Keratinocyte (primary cell): Measurements from ENCODE around the gene NPAS3. TPM values are rescaled to one million over a fixed set of nuclear protein-coding genes. Genes with fewer than 3 reads are reported as not detected.

ENCODE experiments used
- DNase-seq: peaks from one replicate; pipeline ENCODE4 v3.0.0-alpha.2; 2011; ENCODE audit warnings: low read depth, missing footprints, low spot score
- FAIRE-seq: peaks from 2 replicates; lab custom pipeline; 2011; peaks lifted over from hg19 to GRCh38; lab: Jason Lieb, UNC
- H2AFZ ChIP-seq: 2 replicates; pipeline ENCODE4 v1.6.0; 2012; ENCODE audit warnings: low read length, control low read depth, inconsistent platforms; ENCODE audit not compliant: control insufficient read depth
- H3K27ac ChIP-seq: 2 replicates; pipeline ENCODE4 v1.5.1; 2011; ENCODE audit warnings: low read length; ENCODE audit not compliant: control insufficient read depth, insufficient read depth
- H3K27me3 ChIP-seq: 3 replicates; pipeline ENCODE4 v1.6.0; 2011; ENCODE audit warnings: low read length; ENCODE audit not compliant: control insufficient read depth, insufficient read depth; ENCODE audit errors: extremely low read depth
- H3K36me3 ChIP-seq, 2 experiments: 2 replicates in 1 of 2; 3 replicates in 1 of 2; pipeline ENCODE4 v1.5.1; 2011; ENCODE audit warnings: low read length in 2 of 2, mild to moderate bottlenecking in 1 of 2; ENCODE audit not compliant: control insufficient read depth in 2 of 2, insufficient read depth in 2 of 2; ENCODE audit errors: extremely low read depth in 1 of 2
- H3K4me1 ChIP-seq: 3 replicates; pipeline ENCODE4 v1.5.1; 2011; ENCODE audit warnings: low read length; ENCODE audit not compliant: control insufficient read depth, insufficient read depth; ENCODE audit errors: extremely low read depth
- H3K4me2 ChIP-seq: 3 replicates; pipeline ENCODE4 v1.6.0; 2011; ENCODE audit warnings: low read depth, low read length; ENCODE audit not compliant: control insufficient read depth, insufficient read depth; ENCODE audit errors: extremely low read depth
- H3K4me3 ChIP-seq, 3 experiments: fragments of 200-600 bp in 1 of 3; sonication (generic) in 1 of 3; 2 replicates in 2 of 3; 3 replicates in 1 of 3; pipeline ENCODE4 v1.5.1; 2011 to 2016; ENCODE audit warnings: low read length in 3 of 3, mild to moderate bottlenecking in 3 of 3, control low read depth in 2 of 3, inconsistent platforms in 1 of 3, low read depth in 1 of 3, mixed read lengths in 1 of 3, mixed run types in 1 of 3, moderate library complexity in 1 of 3; ENCODE audit not compliant: control insufficient read depth in 2 of 3, insufficient read depth in 2 of 3; ENCODE audit errors: extremely low read depth in 1 of 3
- H3K79me2 ChIP-seq: 2 replicates; pipeline ENCODE4 v1.6.0; 2012; ENCODE audit warnings: low read length; ENCODE audit not compliant: control insufficient read depth, insufficient read depth
- H3K9ac ChIP-seq: 3 replicates; pipeline ENCODE4 v1.6.0; 2011; ENCODE audit warnings: low read length; ENCODE audit not compliant: control insufficient read depth, insufficient read depth; ENCODE audit errors: extremely low read depth
- H3K9me1 ChIP-seq: 3 replicates; pipeline ENCODE4 v1.6.0; 2011; ENCODE audit warnings: low read length; ENCODE audit not compliant: control insufficient read depth, insufficient read depth; ENCODE audit errors: extremely low read depth
- H3K9me3 ChIP-seq: 2 replicates; pipeline ENCODE4 v1.5.1; 2012; ENCODE audit warnings: low read depth, low read length; ENCODE audit not compliant: control insufficient read depth
- H4K20me1 ChIP-seq: 3 replicates; pipeline ENCODE4 v1.6.0; 2011; ENCODE audit warnings: low read length; ENCODE audit not compliant: control insufficient read depth, insufficient read depth; ENCODE audit errors: extremely low read depth
- CTCF ChIP-seq, 3 experiments: IDR thresholded peaks in 1 of 3; conservative IDR thresholded peaks in 1 of 3; optimal IDR thresholded peaks in 1 of 3; 2 replicates in 2 of 3; 3 replicates in 1 of 3; pipeline versions ENCODE3 to v1.5.1; 2011; ENCODE audit warnings: low read length in 3 of 3, mild to moderate bottlenecking in 3 of 3, moderate library complexity in 2 of 3, control low read depth in 1 of 3, inconsistent platforms in 1 of 3; ENCODE audit not compliant: insufficient read depth in 2 of 3; ENCODE audit errors: extremely low read depth in 1 of 3
- EZH2 ChIP-seq: IDR thresholded peaks from one replicate; pipeline ENCODE4 v1.6.1; 2012; ENCODE audit warnings: inconsistent platforms, mild to moderate bottlenecking, low read length, moderate library complexity
- dilution Hi-C: fragments of 300-500 bp; cut with MboI; formaldehyde crosslinking; loops from one replicate; pipeline ENCODE4 v1.7.0; 2020; ENCODE audit warnings: low sequenced_read_pairs; ENCODE audit not compliant: extremely low pct_ligation_motif_present
- polyA plus RNA-seq, 5 experiments: library from polyadenylated mRNA; depleted of rRNA in 3 of 5; stranded (reverse) in 3 of 5; stranded (forward) in 1 of 5; unstranded in 1 of 5; fragments of >200 nt; gene quantifications; 1 replicate in 1 of 5; 2 replicates in 3 of 5; 3 replicates in 1 of 5; pipeline versions ENCODE4 v1.2.1 to v1.2.3, GENCODE V29; 2011 to 2012; ENCODE audit warnings: missing spikeins in 2 of 5, low read depth in 1 of 5, low replicate concordance in 1 of 5

Gene NPAS3
- polyA plus RNA-seq, 1 donor (not counting 4 experiments of a cell fraction or from before 2014, with no cell fraction given): 0.07 TPM

- no peak for DNase-seq
- H3K4me1 ChIP-seq: peaks cover 4% of the 10 kb centered on the region
- H3K79me2 ChIP-seq: no peaks in the 10 kb centered on the region
- H4K20me1 ChIP-seq: no peaks in the 10 kb centered on the region
- H2AFZ ChIP-seq: no peak overlapping the region
- H3K9ac ChIP-seq: no peak overlapping the region
- H3K27me3 ChIP-seq: no peaks in the 10 kb centered on the region
- no peaks in the 10 kb centered on the region for H3K9me1 ChIP-seq
- TF ChIP-seq CTCF (optimal IDR thresholded peaks at IDR 0.05 in 1 of 3, IDR thresholded peaks at IDR 0.05 in 1 of 3, conservative IDR thresholded peaks at IDR 0.05 in 1 of 3; ENCODE audit: extremely low read depth in 1 of 3, insufficient read depth in 2 of 3, low read length in 3 of 3): no peak
- no peak for TF ChIP-seq EZH2
- no peak for FAIRE-seq
- H3K4me3 ChIP-seq: no peak overlapping the region
- H3K36me3 ChIP-seq: no peaks in the 10 kb centered on the region
- dilution Hi-C loops: no loop called here
- H3K27ac ChIP-seq: no peak overlapping the region
- H3K9me3 ChIP-seq: no peaks in the 10 kb centered on the region
- no peak overlapping the region for H3K4me2 ChIP-seq
Measured at GRCh38 chr14:33551963-33552362, 613.3 kb downstream of the NPAS3 start.

DNA sequence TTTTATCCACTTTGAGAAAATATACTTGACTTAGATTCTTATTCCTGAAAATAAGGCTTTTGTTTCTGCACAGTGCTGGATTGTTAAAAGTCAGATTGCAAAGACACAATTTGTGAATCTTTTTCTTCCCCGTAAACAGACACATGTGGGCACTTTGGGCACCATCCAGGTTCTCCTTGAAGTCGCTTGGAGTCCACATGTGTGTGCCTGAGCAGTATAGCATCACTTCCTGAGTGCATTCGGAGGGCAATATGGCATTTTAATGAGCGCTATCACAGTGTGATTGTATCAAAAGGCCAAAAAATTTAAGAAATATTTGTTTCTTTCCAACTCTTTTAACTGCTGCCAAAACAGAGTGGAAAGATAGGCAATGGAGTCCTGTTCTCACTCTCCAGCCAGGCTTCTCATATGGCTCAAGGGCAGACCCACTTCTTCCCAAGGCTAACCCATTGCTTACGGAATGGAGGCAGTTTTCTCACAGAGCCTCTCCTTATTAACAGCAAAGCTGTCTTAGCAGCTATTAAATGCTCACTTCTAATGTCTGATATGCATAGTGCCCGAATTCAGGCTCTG lies 615.1 kb downstream of the NPAS3 start:
- DNase-seq (no peak), FAIRE-seq (no peak)
- Histone ChIP-seq H3K4me3 (no peak overlapping the region), H3K9me3 (no peaks in the 10 kb centered on the region), H3K9me1 (no peaks in the 10 kb centered on the region), H3K4me2 (no peak overlapping the region), H4K20me1 (no peaks in the 10 kb centered on the region), H3K36me3 (no peaks in the 10 kb centered on the region), H3K4me1 (peaks cover 4% of the 10 kb centered on the region), H3K27ac (no peak overlapping the region), H2AFZ (no peak overlapping the region), H3K27me3 (no peaks in the 10 kb centered on the region), H3K79me2 (no peaks in the 10 kb centered on the region), H3K9ac (no peak overlapping the region)
- no peak for TF ChIP-seq CTCF (optimal IDR thresholded peaks at IDR 0.05 in 1 of 3, IDR thresholded peaks at IDR 0.05 in 1 of 3, conservative IDR thresholded peaks at IDR 0.05 in 1 of 3; ENCODE audit: extremely low read depth in 1 of 3, insufficient read depth in 2 of 3, low read length in 3 of 3)
- dilution Hi-C loops: no loop called here
